ENCODE measurements around the gene CPNE9. TPM values are rescaled to one million over a fixed set of nuclear protein-coding genes. Genes with fewer than 3 reads are reported as not detected.

CPNE9 gene
- total RNA-seq, 1 donor from 2014 or later = not detected

GRCh38 chr3:9710174-9710739, 6.6 kb downstream of the CPNE9 start:
- no peak overlapping the region for H3K4me3 Mint-ChIP-seq
- Histone ChIP-seq H3K4me2 (no peak overlapping the region), H3K36me3 (no peaks in the 10 kb centered on the region), H3K27me3 (peaks cover 15% of the 10 kb centered on the region), H3F3A (ENCODE audit: low read depth) (no peaks in the 10 kb centered on the region), H3K27ac (no peak overlapping the region), H3K9ac (no peak overlapping the region), H3K79me2 (ENCODE audit: low read depth) (no peaks in the 10 kb centered on the region), H3K9me3 (ENCODE audit: low read depth) (no peaks in the 10 kb centered on the region), H3K4me1 (peaks cover 6% of the 10 kb centered on the region), H2AFZ (replicated peaks) (no peak overlapping the region), H4K20me1 (ENCODE audit: low read depth) (no peaks in the 10 kb centered on the region), H3K4me3 (no peak overlapping the region)
- no peak for DNase-seq (ENCODE audit: low spot score)
- no peaks in the 10 kb centered on the region for H3K9me3 Mint-ChIP-seq
- no peak overlapping the region for H3K27ac Mint-ChIP-seq
- TF ChIP-seq EZH2 (IDR thresholded peaks at IDR 0.05) (no peak), EZH2phosphoT487 (IDR thresholded peaks at IDR 0.05) (no peak)
- TF ChIP-seq, protein P1, sequence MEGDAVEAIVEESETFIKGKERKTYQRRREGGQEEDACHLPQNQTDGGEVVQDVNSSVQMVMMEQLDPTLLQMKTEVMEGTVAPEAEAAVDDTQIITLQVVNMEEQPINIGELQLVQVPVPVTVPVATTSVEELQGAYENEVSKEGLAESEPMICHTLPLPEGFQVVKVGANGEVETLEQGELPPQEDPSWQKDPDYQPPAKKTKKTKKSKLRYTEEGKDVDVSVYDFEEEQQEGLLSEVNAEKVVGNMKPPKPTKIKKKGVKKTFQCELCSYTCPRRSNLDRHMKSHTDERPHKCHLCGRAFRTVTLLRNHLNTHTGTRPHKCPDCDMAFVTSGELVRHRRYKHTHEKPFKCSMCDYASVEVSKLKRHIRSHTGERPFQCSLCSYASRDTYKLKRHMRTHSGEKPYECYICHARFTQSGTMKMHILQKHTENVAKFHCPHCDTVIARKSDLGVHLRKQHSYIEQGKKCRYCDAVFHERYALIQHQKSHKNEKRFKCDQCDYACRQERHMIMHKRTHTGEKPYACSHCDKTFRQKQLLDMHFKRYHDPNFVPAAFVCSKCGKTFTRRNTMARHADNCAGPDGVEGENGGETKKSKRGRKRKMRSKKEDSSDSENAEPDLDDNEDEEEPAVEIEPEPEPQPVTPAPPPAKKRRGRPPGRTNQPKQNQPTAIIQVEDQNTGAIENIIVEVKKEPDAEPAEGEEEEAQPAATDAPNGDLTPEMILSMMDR (IDR thresholded peaks at IDR 0.05) = no peak
- no peaks in the 10 kb centered on the region for H3K4me1 Mint-ChIP-seq
- H3K36me3 Mint-ChIP-seq = no peaks in the 10 kb centered on the region
- peaks cover 12% of the 10 kb centered on the region for H3K27me3 Mint-ChIP-seq (ENCODE audit: insufficient read depth, low read depth)

- TF ChIP-seq EZH2phosphoT487 (IDR thresholded peaks at IDR 0.05) = no peak
- TF ChIP-seq EZH2 (IDR thresholded peaks at IDR 0.05) = no peak
These were observed 8.8 kb downstream of the CPNE9 start for GRCh38 chr3:9712415-9712814.

DNA sequence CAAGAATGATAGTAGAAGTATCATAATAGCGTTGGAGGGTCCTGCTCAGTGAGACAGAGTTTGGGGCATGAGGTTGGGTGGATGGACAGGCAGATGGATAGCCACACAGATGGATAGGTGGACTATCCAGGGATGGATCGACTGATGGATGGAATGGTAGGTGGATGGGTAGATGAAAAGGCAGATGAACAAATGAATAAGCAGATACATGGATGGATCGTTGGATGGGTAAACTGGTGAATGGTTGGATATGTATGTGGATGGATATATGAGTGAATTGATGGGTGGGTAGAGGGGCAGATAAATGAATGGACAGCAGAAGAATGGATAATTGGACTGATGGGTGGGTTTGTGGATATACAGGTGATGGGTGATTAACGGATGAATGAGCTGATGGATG, 9.5 kb downstream of the CPNE9 start:
- peaks cover 13% of the 10 kb centered on the region for H3K27me3 Mint-ChIP-seq (ENCODE audit: insufficient read depth, low read depth)
- no peaks in the 10 kb centered on the region for H3K9me3 Mint-ChIP-seq
- H3K27ac Mint-ChIP-seq = no peak overlapping the region

More at GRCh38 chr3:9712415-9712814, 8.8 kb downstream of the CPNE9 start:
- Mint-ChIP-seq H3K9me3 (no peaks in the 10 kb centered on the region), H3K4me3 (no peak overlapping the region), H3K36me3 (no peaks in the 10 kb centered on the region), H3K27ac (no peak overlapping the region), H3K4me1 (no peaks in the 10 kb centered on the region), H3K27me3 (ENCODE audit: insufficient read depth, low read depth) (peaks cover 8% of the 10 kb centered on the region)
- H3K4me1 ChIP-seq = peaks cover 8% of the 10 kb centered on the region
- no peak overlapping the region for H2AFZ ChIP-seq (replicated peaks)
- H4K20me1 ChIP-seq (ENCODE audit: low read depth) = no peaks in the 10 kb centered on the region
- H3K79me2 ChIP-seq (ENCODE audit: low read depth) = no peaks in the 10 kb centered on the region
- H3K4me3 ChIP-seq = no peak overlapping the region
- H3K4me2 ChIP-seq = no peak overlapping the region
- H3K27ac ChIP-seq = no peak overlapping the region
- peaks cover 3% of the 10 kb centered on the region for H3K27me3 ChIP-seq
- H3F3A ChIP-seq (ENCODE audit: low read depth) = no peaks in the 10 kb centered on the region
- no peaks in the 10 kb centered on the region for H3K36me3 ChIP-seq
- no peaks in the 10 kb centered on the region for H3K9me3 ChIP-seq (ENCODE audit: low read depth)
- H3K9ac ChIP-seq = no peak overlapping the region
- DNase-seq (ENCODE audit: low spot score) = no peak

DNA sequence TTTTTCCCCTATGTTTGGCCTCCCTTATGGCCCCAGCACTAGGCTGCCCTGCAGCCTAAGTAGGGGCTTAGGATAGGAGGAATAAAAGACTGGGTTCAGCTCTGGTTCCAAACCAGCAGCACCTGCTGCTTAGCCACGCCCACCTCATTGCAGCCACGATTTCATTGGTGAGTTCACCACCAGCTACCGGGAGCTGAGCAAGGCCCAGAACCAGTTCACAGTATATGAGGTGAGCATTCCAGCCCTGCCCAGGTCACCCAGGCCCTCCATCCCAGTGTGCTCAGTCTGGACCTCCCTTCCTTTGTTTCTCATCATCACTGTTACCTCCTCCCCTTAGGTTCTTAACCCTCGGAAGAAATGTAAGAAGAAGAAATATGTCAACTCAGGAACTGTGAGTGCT, 11.5 kb downstream of the CPNE9 start:
- Mint-ChIP-seq H3K36me3 (no peaks in the 10 kb centered on the region), H3K27me3 (ENCODE audit: insufficient read depth, low read depth) (peaks cover 13% of the 10 kb centered on the region)
- H3K36me3 ChIP-seq = no peaks in the 10 kb centered on the region

More for the DNA sequence above, 9.5 kb downstream of the CPNE9 start:
- Histone ChIP-seq H3K4me2 (no peak overlapping the region), H2AFZ (replicated peaks) (no peak overlapping the region), H3K27ac (no peak overlapping the region), H3K9ac (no peak overlapping the region), H3F3A (ENCODE audit: low read depth) (no peaks in the 10 kb centered on the region), H3K4me1 (peaks cover 8% of the 10 kb centered on the region), H4K20me1 (ENCODE audit: low read depth) (no peaks in the 10 kb centered on the region), H3K27me3 (peaks cover 3% of the 10 kb centered on the region), H3K36me3 (no peaks in the 10 kb centered on the region), H3K4me3 (no peak overlapping the region), H3K9me3 (ENCODE audit: low read depth) (no peaks in the 10 kb centered on the region), H3K79me2 (ENCODE audit: low read depth) (no peaks in the 10 kb centered on the region)
- H3K4me1 Mint-ChIP-seq = no peaks in the 10 kb centered on the region
- no peak overlapping the region for H3K4me3 Mint-ChIP-seq
- H3K36me3 Mint-ChIP-seq = no peaks in the 10 kb centered on the region
- no peak for DNase-seq (ENCODE audit: low spot score)
- TF ChIP-seq EZH2 (IDR thresholded peaks at IDR 0.05) (no peak), EZH2phosphoT487 (IDR thresholded peaks at IDR 0.05) (no peak)
- TF ChIP-seq, protein P1 (IDR thresholded peaks at IDR 0.05) = no peak

More for the DNA sequence above, 11.5 kb downstream of the CPNE9 start:
- no peak overlapping the region for H3K27ac Mint-ChIP-seq
- peak; percentile 80 for DNase-seq (ENCODE audit: low spot score)
- H4K20me1 ChIP-seq (ENCODE audit: low read depth) = no peaks in the 10 kb centered on the region
- no peak overlapping the region for H3K4me3 Mint-ChIP-seq
- no peak overlapping the region for H3K27ac ChIP-seq
- H3K9ac ChIP-seq = no peak overlapping the region
- peaks cover 3% of the 10 kb centered on the region for H3K27me3 ChIP-seq
- peaks cover 8% of the 10 kb centered on the region for H3K4me1 ChIP-seq
- H3F3A ChIP-seq (ENCODE audit: low read depth) = no peaks in the 10 kb centered on the region
- peak overlapping the region; percentile 37 for H3K4me2 ChIP-seq
- no peaks in the 10 kb centered on the region for H3K4me1 Mint-ChIP-seq
- TF ChIP-seq EZH2phosphoT487 (IDR thresholded peaks at IDR 0.05) (no peak), EZH2 (IDR thresholded peaks at IDR 0.05) (no peak)
- TF ChIP-seq, protein P1 (IDR thresholded peaks at IDR 0.05) = no peak
- no peaks in the 10 kb centered on the region for H3K9me3 Mint-ChIP-seq
- no peaks in the 10 kb centered on the region for H3K79me2 ChIP-seq (ENCODE audit: low read depth)
- H3K4me3 ChIP-seq = no peak overlapping the region
- H2AFZ ChIP-seq (replicated peaks) = peak overlapping the region; percentile 55
- no peaks in the 10 kb centered on the region for H3K9me3 ChIP-seq (ENCODE audit: low read depth)

All from neural progenitor cell (in vitro differentiated cells).